Fibroblast of lung (primary cell): ENCODE data around the gene GSDMA.

Experiments
- EZH2 ChIP-seq: IDR thresholded peaks from 2 replicates; pipeline ENCODE4 v1.5.1; 2012; ENCODE audit warnings: low read length, control low read depth, mild to moderate bottlenecking; ENCODE audit errors: missing control alignments
- TF ChIP-seq, protein P1 (sequence below), 2 donors: IDR thresholded peaks in 1 of 2; conservative IDR thresholded peaks in 1 of 2; 1 replicate in 1 of 2; 2 replicates in 1 of 2; pipeline ENCODE4 v1.5.1; 2011 to 2012; ENCODE audit warnings: low read length in 2 of 2, control low read depth in 1 of 2, inconsistent platforms in 1 of 2, low read depth in 1 of 2, mild to moderate bottlenecking in 1 of 2

DNA sequence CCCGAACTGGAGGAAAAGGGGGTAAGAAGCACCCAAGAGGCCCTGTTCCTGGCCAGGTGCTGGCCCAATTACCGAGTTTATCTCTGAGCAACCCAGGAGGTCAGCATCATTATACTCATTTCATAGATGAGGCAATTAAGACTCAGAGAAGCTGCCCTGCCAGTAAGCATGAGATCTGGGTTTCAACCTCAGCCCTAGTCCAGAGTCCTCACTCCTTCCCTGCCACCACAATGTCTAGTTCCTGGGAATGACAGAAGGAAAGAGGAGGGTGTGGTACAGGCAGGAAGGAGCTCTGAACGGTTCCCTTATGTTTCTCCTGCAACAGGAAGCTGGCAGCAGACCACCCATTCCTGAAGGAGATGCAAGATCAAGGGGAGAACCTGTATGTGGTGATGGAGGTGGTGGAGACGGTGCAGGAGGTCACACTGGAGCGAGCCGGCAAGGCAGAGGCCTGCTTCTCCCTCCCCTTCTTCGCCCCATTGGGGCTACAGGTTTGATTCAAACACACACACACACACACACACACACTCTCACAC is 7.4 kb downstream of the GSDMA start:
- TF ChIP-seq, protein P1, sequence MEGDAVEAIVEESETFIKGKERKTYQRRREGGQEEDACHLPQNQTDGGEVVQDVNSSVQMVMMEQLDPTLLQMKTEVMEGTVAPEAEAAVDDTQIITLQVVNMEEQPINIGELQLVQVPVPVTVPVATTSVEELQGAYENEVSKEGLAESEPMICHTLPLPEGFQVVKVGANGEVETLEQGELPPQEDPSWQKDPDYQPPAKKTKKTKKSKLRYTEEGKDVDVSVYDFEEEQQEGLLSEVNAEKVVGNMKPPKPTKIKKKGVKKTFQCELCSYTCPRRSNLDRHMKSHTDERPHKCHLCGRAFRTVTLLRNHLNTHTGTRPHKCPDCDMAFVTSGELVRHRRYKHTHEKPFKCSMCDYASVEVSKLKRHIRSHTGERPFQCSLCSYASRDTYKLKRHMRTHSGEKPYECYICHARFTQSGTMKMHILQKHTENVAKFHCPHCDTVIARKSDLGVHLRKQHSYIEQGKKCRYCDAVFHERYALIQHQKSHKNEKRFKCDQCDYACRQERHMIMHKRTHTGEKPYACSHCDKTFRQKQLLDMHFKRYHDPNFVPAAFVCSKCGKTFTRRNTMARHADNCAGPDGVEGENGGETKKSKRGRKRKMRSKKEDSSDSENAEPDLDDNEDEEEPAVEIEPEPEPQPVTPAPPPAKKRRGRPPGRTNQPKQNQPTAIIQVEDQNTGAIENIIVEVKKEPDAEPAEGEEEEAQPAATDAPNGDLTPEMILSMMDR (conservative IDR thresholded peaks at IDR 0.05 in 1 of 2, IDR thresholded peaks at IDR 0.05 in 1 of 2; ENCODE audit: low read depth in 1 of 2, low read length in 2 of 2) = no peak
- TF ChIP-seq EZH2 = no peak
